Neural cell (in vitro differentiated cells): ENCODE results near the gene MAP3K5. TPM values are rescaled to one million over a fixed set of nuclear protein-coding genes. Genes with fewer than 3 reads are reported as not detected.

ENCODE experiments used
- H2AFZ ChIP-seq: fragments of 200-600, 300-800 bp; sonication (generic), shearing (Covaris generic); 2 replicates; pipeline ENCODE4 v1.6.0; 2014; ENCODE audit warnings: low read depth, mild to moderate bottlenecking, antibody characterized with exemption, low read length, moderate library complexity
- H3F3A ChIP-seq: fragments of 200-600 bp; shearing (Covaris generic); 2 replicates; pipeline ENCODE4 v1.6.1; 2016; ENCODE audit warnings: mild to moderate bottlenecking, moderate library complexity, mixed read lengths, antibody characterized with exemption, low read length; ENCODE audit not compliant: insufficient read depth, poor library complexity, severe bottlenecking
- H3K27ac ChIP-seq: fragments of 200-600, 300-800 bp; sonication (generic), shearing (Covaris generic); 2 replicates; pipeline ENCODE4 v1.5.1; 2014; ENCODE audit warnings: mild to moderate bottlenecking, low read length, moderate library complexity
- H3K27me3 ChIP-seq: fragments of 300-800, 200-600 bp; sonication (generic), shearing (Covaris generic); 2 replicates; pipeline ENCODE4 v1.6.0; 2014; ENCODE audit warnings: mild to moderate bottlenecking, low read depth, low read length, moderate library complexity; ENCODE audit not compliant: insufficient read depth
- H3K36me3 ChIP-seq: fragments of 300-800, 200-600 bp; sonication (generic), shearing (Covaris generic); 2 replicates; pipeline ENCODE4 v1.5.1; 2014; ENCODE audit warnings: mild to moderate bottlenecking, antibody characterized with exemption, low read length, moderate library complexity; ENCODE audit not compliant: insufficient read depth
- H3K4me2 ChIP-seq: fragments of 300-800, 200-600 bp; sonication (generic), shearing (Covaris generic); 2 replicates; pipeline ENCODE4 v1.6.0; 2014; ENCODE audit warnings: mild to moderate bottlenecking, low read length
- H3K4me3 ChIP-seq: fragments of 300-800, 200-600 bp; sonication (generic), shearing (Covaris generic); 2 replicates; pipeline ENCODE4 v1.5.1; 2014; ENCODE audit warnings: mild to moderate bottlenecking, low read length, moderate library complexity
- H3K79me2 ChIP-seq: fragments of 200-600 bp; shearing (Covaris generic); replicated peaks from 2 replicates; pipeline ENCODE4 v1.6.0; 2014; ENCODE audit warnings: mild to moderate bottlenecking, low read length, moderate library complexity; ENCODE audit not compliant: insufficient read depth
- H3K9ac ChIP-seq: fragments of 300-800, 200-600 bp; sonication (generic), shearing (Covaris generic); 2 replicates; pipeline ENCODE4 v1.6.1; 2016; ENCODE audit warnings: mild to moderate bottlenecking, low read length, mixed read lengths
- H3K9me2 ChIP-seq: fragments of 200-600 bp; shearing (Covaris generic); 2 replicates; pipeline ENCODE4 v1.6.1; 2016; ENCODE audit warnings: mild to moderate bottlenecking, low read length, mixed read lengths; ENCODE audit not compliant: insufficient read depth
- H3K9me3 ChIP-seq: fragments of 200-600, 300-800 bp; sonication (generic), shearing (Covaris generic); 2 replicates; pipeline ENCODE4 v1.6.1; 2016; ENCODE audit warnings: mild to moderate bottlenecking, mixed run types, low read length, moderate library complexity, mixed read lengths
- H4K20me1 ChIP-seq: fragments of 200-600 bp; shearing (Covaris generic); 2 replicates; pipeline ENCODE4 v1.6.1; 2016; ENCODE audit warnings: mild to moderate bottlenecking, mixed run types; ENCODE audit not compliant: insufficient read depth
- CTCF ChIP-seq: fragments of 450-650 bp; IDR thresholded peaks from 2 replicates; pipeline ENCODE4 v1.5.1; 2014; ENCODE audit warnings: antibody characterized with exemption, mild to moderate bottlenecking, moderate library complexity; ENCODE audit not compliant: poor library complexity, severe bottlenecking
- EP300 ChIP-seq: fragments of 450-650 bp; conservative IDR thresholded peaks from 2 replicates; pipeline ENCODE4 v1.6.1; 2014; ENCODE audit warnings: antibody characterized with exemption, mild to moderate bottlenecking, moderate library complexity; ENCODE audit not compliant: poor library complexity, severe bottlenecking
- EZH2 ChIP-seq: fragments of 200-600, 300-800 bp; shearing (Covaris generic), sonication (generic); IDR thresholded peaks from 2 replicates; pipeline ENCODE4 v1.6.1; 2014; ENCODE audit warnings: antibody characterized with exemption, low read length, borderline replicate concordance, mild to moderate bottlenecking; ENCODE audit not compliant: insufficient read depth, poor library complexity, severe bottlenecking
- MXI1 ChIP-seq: fragments of 450-650 bp; conservative IDR thresholded peaks from 2 replicates; pipeline ENCODE4 v1.6.1; 2014; ENCODE audit warnings: antibody characterized with exemption, mild to moderate bottlenecking; ENCODE audit not compliant: poor library complexity, severe bottlenecking
- POLR2AphosphoS5 ChIP-seq: IDR thresholded peaks from 2 replicates; pipeline ENCODE4 v1.6.1; 2012
- RAD21 ChIP-seq: fragments of 450-650 bp; conservative IDR thresholded peaks from 2 replicates; pipeline ENCODE4 v1.6.1; 2014; ENCODE audit warnings: antibody characterized with exemption, mild to moderate bottlenecking, moderate library complexity
- REST ChIP-seq: IDR thresholded peaks from 2 replicates; pipeline ENCODE4 v1.6.1; 2012; ENCODE audit warnings: borderline replicate concordance
- SMC3 ChIP-seq: fragments of 450-650 bp; conservative IDR thresholded peaks from 2 replicates; pipeline ENCODE4 v1.6.1; 2014; ENCODE audit warnings: antibody characterized with exemption, mild to moderate bottlenecking, moderate library complexity; ENCODE audit not compliant: poor library complexity
- TAF1 ChIP-seq: IDR thresholded peaks from 2 replicates; pipeline ENCODE4 v1.6.1; 2012; ENCODE audit warnings: low read depth
- polyA plus RNA-seq: library from polyadenylated mRNA; depleted of rRNA; stranded (reverse); fragments of >200 nt; gene quantifications from 2 replicates; pipeline ENCODE4 v1.2.3, GENCODE V29; 2014

Gene MAP3K5
- polyA plus RNA-seq, 1 donor from 2014 or later = 2.0 TPM

DNA sequence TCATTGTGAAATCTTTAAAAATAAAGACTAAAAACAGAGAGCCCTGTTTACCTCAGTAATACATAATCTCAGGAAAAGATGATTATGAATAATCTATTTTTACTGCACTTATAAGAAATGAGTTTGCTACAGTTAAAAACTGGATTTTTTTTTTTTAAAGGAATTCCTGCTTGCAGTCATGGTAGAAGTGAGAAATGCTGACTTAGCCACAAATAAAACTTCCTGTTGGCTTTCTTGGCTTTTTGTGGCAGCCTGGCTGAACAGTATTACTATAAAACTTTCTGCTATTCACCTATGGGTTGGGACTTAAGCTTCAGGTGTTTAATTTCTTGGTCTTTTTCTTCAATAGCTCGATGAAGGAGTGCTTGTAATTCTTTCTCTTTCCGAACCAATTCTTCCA lies 230.1 kb downstream of the MAP3K5 start:
- no peaks in the 10 kb centered on the region for H3K27me3 ChIP-seq
- no peak overlapping the region for H3K4me2 ChIP-seq
- TF ChIP-seq CTCF = no peak
- TF ChIP-seq RAD21 = no peak
- no peak for TF ChIP-seq TAF1
- TF ChIP-seq EZH2 = no peak
- no peak for TF ChIP-seq REST
- TF ChIP-seq EP300 = no peak
- no peak for TF ChIP-seq POLR2AphosphoS5
- H4K20me1 ChIP-seq = no peaks in the 10 kb centered on the region
- no peaks in the 10 kb centered on the region for H3K9me2 ChIP-seq
- no peaks in the 10 kb centered on the region for H3K9me3 ChIP-seq
- H3K4me3 ChIP-seq = no peak overlapping the region
- H3K79me2 ChIP-seq = no peaks in the 10 kb centered on the region
- H3F3A ChIP-seq = no peaks in the 10 kb centered on the region
- H3K9ac ChIP-seq = no peak overlapping the region
- H3K36me3 ChIP-seq = no peaks in the 10 kb centered on the region
- H3K27ac ChIP-seq = no peak overlapping the region
- no peak overlapping the region for H2AFZ ChIP-seq

GRCh38 chr6:136553166-136553787 lies 239.0 kb downstream of the MAP3K5 start:
- Histone ChIP-seq H2AFZ (no peak overlapping the region), H4K20me1 (no peaks in the 10 kb centered on the region), H3K36me3 (no peaks in the 10 kb centered on the region), H3K79me2 (no peaks in the 10 kb centered on the region), H3K4me2 (no peak overlapping the region), H3K27me3 (peaks cover 56% of the 10 kb centered on the region), H3F3A (no peaks in the 10 kb centered on the region), H3K4me3 (no peak overlapping the region), H3K9me3 (no peaks in the 10 kb centered on the region), H3K27ac (no peak overlapping the region), H3K9ac (no peak overlapping the region), H3K9me2 (no peaks in the 10 kb centered on the region)
- TF ChIP-seq CTCF (no peak), RAD21 (no peak), EP300 (no peak), TAF1 (no peak), EZH2 (no peak), REST (no peak), MXI1 (no peak), POLR2AphosphoS5 (no peak), SMC3 (no peak)
